Hematopoietic multipotent progenitor cell treated with erythropoietin and hydrocortisone succinate and interleukin-3 and kit ligand, for 15 days (in vitro differentiated cells): ENCODE measurements around the gene FGF2.
"Not testable (repeated sequence)": the region's sequence is repeated elsewhere in the genome, so short reads cannot be mapped to it uniquely, and the experiment has no call there.

Source experiments
- DNase-seq: peaks from one replicate; pipeline ENCODE4 v3.0.0-alpha.2; 2015; ENCODE audit warnings: low spot score

FGF2 gene

DNA sequence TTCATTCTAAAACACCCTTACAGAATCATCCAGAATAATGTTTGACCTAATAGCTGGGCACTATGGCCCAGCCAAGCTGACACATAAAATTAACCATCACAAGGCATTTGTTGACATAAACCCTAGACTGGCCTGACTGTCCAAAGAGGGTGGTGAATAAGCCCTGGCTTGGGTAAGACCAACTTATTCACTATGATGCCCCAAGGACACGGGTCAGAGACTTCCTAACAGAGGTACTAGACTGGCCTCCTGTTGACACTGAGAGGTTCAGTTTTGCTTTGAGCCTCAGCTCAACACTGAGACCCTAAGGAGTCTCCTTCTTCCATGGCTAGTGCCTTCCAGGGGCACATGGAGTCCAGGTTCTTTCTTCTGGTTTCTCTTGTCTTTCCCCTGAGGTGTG is 21.3 kb downstream of the FGF2 start:
- DNase-seq, result no peak

DNA sequence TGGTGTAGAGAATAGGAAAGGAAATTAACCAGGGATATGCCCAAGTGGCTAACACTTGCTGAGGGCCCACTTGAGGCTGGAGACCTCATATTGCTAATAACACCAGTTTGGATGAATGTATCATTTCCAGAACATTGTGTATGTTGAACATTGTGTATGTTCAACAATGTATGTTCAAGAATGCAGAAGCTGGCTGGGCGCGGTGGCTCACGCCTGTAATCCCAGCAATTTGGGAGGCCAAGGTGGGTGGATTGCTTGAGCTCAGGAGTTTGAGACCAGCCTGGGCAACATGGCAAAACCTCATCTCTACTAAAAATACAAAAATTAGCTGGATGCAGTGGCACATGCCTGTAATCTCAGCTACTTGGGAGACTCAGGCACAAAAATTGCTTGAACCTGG is 23.2 kb downstream of the FGF2 start:
- DNase-seq, result not testable (repeated sequence)

DNA sequence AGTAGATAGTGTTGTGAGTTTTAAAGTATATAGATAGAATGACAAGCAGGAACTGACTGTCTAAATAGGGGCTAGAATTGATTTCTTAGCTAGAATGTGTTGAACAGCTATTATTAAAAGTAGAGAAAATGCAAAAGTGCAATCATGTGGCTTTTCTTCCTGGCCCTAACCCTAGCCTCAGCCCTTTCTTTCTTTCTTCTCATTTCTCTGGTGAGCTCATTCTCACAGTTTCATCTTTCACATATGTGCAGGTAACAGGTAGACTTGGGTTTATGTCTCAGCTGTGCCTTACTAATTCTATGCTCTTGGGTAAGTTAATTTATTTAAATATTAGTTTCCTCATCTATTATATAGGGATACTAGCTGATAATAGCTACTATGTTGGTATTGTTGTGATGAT is 24.9 kb downstream of the FGF2 start:
- no peak for DNase-seq

DNA sequence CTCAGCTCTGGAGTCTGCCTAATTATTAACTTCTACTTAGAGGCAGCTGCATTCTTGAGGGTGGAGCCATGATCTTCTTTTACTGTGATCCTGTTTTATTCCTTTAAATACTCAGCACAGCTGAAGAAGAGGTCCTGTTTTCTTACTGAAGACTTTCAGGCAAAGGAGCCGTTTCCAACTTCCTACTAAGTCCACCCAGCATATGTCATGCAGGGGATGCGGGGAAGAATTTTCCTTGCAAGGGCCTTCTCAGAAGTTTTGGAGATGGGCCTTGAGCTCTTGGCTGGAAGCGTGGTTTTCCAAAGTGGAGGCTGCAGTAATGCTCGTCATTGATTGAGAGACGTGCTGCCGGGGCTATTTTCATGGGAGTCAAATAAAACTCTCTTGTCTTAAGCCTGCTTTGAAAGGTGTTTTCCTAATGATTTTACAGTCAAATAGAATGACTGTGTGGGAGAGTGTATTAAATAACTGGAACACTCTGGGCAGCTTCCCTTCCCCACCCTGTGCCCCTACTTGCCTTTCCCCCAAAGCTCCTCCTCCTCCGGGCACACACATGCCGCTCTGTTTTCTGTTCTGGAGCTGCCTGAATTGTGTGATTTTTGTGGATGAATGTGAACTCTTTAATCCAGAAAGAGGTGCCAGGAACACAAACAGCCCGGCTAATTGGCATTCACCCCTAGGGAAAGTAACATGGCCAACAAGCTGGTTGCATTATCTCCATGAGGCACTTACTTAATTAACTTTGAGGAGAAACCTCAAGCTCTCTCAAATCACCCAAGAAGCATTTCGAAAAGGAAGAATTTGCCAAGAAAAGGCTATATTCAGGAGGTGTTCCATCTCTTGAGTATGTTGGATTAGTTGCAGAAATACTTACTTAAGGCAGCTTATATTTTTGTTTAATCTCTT is 28.1 kb downstream of the FGF2 start:
- DNase-seq, result no peak

DNA sequence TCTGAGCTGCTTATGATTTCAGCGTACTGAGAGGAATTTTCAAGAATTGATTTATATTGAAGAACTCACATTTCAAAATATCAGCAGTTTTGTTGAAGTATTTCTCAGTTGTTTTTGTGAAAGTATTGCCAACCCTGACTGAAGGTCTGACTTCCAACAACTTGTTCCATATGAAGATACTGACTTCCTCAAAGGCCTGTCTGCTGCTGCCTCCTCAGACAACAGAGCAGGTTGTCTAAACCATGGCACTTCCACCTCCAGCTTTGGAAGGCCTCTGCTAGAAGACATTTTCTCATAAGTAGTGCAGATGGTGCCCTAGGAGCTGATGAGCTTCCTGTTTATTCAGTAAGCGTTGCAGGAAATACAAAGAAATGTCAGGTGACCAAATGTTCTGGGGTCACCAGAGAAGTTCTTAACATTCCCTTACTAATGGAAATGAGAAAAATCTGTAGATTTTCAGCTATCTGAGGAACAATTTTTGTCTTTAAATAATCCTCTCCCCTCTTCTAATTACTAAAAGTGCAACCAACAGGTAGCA is 28.8 kb downstream of the FGF2 start:
- no peak for DNase-seq

DNA sequence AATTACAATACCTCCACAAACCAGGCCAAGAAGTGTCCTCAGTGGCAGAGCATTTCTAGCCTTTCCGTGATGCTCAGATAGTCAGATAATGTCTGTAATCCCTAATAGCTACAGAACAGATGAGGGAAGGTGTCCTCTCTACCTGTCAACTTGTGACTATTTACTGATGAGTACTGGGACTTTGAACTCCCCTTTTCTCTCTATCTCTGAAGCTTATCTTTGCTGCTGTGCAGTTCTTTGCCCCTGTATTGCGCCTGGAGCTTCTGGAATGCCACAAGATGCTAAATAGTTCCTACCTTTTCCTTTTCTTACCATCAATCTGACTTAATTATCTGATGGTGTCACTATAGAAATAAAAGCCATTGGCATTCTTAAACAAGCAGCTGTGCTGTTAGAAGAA is 30.5 kb downstream of the FGF2 start:
- DNase-seq, result no peak

DNA sequence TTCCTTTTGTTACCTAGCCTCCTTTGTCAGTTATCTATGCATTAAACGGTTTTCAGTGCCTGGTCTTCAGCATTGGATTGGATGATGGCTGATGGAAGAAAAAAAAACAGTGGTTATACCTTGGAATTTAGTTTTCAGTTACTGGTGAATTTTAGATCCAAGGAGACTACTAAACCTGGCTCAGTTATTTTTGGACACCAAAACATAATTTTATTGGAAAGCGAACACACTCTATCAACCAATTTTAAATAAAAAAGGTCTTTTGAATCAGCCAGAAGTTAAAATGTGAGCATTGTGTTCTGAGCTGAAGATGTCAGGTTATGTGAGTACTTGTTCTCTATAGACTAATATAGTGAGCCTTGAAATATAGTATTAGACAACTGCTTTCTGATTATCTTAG is 32.1 kb downstream of the FGF2 start:
- DNase-seq, result no peak

DNA sequence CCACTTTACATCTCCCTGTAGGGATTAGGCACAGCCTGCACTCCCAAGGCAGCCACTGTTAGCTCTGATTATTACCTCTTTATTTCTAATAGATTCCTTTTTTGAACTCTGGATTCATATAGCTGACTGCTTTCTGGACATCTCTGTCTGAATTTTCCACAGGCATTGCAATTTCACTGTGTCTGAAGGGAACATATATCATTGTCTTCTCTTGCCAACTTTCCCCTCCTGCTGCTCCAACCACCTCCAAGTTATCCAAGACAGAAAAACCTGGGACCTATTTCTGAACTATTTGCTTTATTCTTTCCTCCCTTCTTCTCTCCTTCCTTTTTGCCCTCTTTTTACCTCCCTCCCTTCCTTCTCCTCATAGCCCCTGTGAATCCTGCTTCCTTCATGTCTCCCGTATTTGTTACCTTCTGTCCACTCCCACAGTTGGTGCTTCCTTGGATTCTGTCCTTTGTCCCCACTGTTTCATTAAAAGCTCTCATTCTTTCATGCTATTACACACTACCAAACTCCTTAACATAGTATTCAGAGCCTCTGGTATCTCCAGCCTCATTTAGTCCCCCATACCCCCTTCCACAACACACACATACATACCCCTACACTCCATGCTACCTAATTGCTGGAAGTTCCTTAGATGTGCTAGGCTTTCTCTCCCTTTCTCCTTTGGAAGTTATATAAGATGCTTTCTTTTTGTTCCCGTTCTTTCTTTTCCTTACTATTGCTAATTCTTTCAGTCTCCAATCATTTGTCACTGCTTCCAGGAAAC is 34.7 kb downstream of the FGF2 start:
- DNase-seq, result no peak

DNA sequence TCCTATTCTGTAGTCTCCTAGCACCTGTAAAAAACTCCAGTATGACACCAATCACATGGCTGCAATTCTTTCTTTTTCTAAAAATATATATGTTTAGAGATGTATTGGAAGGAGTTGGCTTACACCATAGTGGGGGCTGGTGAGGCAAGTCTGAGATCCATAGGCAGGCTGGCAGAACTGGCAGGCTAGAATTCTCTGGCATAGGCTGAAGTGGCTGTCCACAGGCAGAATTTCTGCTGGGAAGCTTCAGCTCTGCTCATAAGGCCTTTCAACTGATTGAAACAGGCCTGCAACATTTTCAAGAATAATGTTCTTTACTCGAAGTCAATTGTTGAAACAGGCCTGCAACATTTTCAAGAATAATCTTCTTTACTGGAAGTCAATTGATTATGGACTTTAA is 37.0 kb downstream of the FGF2 start:
- DNase-seq, result no peak

DNA sequence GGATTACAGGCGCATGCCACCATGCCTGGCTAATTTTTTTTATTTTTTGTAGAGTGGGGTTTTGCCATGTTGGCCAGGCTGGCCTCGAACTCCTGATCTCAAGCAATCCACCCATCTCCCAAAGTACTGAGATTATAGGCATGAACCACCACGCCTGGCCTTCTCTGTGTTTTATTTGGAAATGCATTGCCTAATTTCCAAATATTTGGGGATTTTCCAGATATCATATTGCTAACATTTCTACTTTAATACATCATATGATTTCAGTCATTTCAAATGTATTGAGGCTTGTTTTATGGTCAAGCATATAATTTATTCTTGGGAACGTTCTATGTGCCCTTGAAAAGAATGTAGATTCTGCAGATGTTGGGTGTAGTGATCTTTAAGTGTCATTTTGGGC is 38.8 kb downstream of the FGF2 start:
- DNase-seq, result no peak

DNA sequence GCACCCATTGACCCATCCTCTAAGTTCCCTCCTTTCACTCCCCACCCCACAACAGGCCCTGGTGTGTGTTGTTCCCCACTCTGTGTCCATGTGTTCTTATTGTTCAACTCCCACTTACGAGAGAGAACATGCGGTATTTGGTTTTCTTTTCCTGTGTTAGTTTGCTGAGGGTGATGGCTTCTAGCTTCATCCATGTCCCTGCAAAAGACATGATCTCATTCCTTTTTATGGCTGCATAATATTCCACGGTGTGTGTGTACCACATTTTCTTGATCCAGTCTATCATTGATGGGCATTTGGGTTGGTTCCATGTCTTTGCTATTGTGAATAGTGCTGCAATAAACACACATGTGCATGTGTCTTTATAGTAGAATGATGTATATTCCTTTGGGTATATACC is 41.6 kb downstream of the FGF2 start:
- DNase-seq, result not testable (repeated sequence)

DNA sequence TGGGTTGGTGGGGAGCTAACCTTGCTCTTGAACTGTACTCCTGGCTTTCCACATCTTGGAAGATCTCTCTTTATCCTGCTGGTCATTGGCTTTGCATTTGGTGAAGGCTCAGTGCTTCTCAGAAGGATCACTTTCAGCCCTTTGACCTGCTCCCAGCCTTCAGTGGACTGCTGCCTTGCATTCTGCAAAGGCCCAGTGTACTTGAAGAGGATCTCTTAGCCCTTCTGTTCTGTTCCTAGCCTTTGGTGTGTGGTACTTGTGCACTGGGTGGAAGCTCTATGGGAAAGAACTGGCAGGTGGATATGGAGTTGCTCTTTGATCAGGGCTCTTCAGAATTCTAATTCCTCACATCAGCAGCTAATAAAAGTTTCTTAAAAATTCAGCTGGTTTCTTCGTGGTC is 46.5 kb downstream of the FGF2 start:
- no peak for DNase-seq

DNA sequence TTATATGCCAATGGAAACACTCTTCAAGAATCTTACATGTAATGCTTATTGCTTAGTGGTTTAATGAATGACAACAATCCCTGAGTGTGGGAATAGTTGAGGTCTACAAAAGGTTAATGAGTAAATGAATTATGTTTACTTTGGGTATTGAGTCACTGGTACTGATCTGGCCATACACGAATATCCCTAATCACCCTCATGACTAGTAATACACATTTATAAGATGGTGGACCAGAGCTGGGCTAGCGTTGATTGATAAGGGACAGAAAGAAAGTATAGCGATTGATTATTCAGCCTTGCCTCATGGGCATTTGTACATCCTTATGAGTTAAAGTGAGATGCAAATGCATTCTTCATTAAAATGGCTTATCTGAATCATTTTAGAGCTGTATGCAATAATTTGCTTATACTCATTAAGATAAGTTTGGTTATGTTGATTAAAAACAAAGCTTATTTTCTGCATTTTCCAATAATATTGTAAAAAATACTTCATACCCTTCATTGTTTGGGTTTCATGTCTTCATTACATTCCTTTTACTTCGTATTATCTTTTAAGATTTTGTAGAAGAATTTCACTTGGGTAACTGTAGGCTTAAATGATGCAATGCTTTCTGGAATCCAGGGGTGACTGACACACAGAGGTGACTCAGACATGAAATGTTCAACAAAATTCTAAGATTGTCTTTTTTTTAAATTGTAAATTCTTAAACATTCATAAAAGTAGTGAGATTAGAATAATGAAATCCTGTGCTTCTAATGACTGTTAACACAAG is 47.4 kb downstream of the FGF2 start:
- no peak for DNase-seq

DNA sequence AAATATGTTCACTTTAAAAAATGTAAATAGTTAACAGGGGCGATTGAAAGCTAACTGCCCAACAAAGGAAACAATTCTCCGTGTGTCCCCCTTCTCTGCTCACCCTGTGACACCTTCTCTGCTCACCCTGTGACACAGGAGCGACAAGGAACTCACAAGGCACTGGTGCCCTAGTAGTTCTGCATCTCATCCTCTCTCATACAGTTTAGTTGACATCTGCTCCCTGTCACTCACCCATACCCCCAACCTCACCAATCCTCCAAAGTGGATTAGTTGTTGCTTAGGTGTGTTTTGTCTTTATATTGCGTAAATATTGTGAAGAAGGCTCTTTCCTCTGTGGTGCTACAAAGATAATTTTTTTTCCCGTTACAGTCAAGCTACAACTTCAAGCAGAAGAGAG is 49.3 kb downstream of the FGF2 start:
- DNase-seq, result no peak

DNA sequence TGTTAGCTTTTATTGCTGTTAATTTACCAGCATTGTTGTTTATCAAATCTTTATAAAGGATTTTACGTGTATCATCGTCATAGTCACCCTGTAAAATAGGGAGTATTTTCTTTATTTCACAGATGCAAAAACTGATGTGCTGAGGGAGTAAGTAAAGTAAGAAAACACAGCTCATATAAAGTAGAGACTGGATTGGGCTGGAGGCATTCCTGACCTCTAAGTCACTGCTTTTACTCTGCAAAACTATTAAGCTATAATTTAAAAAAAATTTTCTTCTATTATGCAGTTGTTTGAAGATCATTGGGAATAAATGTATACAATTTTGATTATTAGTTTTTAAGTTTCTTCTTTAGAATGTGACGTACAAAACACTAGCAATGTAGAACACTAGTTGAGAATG is 49.8 kb downstream of the FGF2 start:
- DNase-seq, result no peak

DNA sequence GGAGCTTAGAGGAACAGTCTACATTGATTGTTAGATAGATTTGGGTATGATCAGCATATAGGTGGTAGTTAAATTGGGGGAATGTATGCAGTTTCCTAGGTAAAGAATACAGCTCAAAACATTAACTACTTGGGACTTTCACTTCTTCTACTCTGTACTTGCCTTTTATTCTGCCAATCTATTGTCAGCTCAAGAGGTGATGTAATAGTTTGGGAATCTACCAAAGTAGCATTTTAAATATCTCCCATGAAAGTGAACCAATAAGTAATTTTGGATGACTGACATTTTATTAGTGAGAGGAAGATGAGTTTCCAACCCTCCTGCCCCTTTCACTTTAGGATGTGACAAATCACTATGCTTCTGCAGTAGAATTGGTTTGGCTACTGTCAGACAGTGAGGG is 52.4 kb downstream of the FGF2 start:
- no peak for DNase-seq

DNA sequence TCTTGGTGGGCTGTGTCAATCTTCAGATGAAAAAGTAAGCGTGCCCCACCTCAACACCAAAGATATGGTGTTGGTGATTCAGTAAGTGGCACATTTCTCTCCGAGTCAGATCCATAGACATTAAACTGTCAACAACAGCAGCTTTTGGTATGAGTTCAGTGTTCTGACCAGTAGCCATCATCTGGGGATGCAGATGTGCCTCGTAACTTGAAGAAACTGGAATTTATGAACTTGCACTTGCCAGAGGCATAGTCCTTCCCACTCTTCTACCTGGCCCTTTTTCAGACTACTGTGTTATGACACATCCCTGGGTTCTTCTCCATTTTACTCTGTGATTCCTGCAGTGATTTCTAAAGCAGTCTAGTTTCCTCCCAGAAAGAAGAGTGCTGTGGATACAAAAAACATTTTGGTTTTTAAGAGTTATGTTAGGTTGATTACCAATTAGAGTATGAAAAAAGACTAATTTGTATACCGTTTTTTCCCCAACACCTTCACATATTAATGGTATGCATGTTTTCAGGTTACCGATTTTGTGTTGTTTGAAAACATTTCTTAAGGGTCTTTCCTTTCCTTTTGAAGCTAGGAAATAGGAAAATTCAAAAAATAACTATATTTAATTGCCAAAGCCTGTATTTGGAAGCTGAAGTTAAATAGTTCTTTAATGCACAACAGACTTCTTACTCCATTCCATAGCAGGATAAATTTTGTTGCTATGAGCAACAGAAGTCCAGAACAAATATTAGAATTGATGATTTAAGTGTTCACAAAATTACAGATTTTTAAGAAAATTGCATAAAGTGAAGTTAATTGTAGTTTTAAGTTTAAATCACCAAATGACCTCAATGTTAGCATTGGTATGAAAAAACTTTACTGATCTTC is 56.5 kb downstream of the FGF2 start:
- DNase-seq, result no peak

DNA sequence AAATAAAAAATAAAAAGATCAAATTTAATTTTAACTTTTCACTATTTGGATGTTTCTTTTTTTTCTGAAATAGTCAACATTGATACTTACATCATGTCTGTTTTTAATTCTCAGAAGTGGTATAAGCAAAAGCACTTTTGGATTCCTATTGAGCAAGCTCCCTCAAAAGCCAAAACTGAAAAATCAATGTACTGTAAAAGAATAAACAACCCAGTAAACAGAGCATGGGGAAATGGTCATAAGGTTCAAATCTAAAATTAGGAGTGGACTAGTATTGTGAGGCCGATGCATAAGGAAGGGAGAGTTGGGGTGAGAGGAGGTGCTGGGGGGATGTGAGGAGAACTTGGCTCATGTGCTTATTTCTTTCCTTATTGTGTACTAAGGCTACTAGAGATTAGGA is 57.9 kb downstream of the FGF2 start:
- no peak for DNase-seq

DNA sequence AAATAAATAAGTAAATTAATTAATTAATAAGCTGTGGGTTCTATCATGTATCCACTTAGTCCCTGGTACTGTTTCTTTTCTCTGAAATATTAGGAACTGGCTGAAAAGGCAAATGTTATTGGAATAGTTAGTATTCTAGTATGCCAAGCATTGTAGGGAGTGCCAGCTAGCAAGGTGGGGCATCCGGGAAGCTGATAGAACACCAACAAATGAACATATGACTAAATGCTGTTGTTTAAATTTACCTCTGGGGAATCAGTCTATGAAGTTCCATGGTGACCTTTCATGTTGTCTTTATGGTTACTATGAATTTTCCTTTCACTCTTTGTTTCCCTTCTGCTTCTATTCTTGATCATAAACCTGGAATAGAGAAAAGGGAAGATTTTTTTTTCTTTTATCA is 63.1 kb downstream of the FGF2 start:
- DNase-seq, result no peak

DNA sequence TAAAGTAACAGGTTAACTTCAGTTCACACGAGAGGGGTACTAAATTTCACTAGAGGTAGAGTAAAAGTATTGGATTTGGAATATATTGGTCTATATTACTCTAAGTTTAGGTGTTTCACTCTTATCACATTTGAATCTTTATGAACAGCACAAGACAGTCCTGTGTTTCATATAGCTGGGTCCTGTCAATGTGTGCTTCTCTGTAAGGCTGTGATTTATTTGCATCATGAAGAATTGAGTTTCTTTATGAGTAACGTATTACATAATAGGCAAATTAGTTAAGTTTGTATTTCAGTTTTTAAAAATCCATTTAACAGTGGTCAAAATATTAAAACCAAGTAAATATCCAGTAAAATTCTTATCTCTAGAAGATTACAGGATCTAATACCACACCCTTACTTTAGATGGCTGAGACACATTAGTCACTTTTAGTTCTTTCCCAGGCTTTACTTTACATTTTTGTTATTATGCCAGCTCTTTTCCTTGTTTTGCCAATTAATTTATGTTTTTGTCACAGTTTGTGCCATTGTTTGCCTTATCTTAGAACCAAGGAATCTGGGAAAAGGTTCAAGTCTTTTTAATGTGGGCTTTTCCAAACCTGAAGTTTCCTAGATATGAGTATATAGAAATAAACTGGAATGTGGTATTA is 63.6 kb downstream of the FGF2 start:
- no peak for DNase-seq

DNA sequence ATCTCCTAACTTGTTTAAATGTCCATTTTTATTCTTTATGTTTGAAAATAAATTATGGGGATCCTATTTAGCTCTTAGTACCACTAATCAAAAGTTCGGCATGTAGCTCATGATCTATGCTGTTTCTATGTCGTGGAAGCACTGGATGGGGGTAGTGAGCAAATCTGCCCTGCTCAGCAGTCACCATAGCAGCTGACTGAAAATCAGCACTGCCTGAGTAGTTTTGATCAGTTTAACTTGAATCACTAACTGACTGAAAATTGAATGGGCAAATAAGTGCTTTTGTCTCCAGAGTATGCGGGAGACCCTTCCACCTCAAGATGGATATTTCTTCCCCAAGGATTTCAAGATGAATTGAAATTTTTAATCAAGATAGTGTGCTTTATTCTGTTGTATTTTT is 68.2 kb downstream of the FGF2 start:
- DNase-seq, result no peak
